ENCODE data around the gene CCT5.

- TF ChIP-seq EP300 (IDR thresholded peaks at IDR 0.05; ENCODE audit: borderline replicate concordance in 1 of 2, low read depth in 1 of 2, low read length in 1 of 2) (no peak), CTCF (IDR thresholded peaks at IDR 0.05) (no peak), GABPA (IDR thresholded peaks at IDR 0.05; ENCODE audit: low read depth) (no peak), SIN3A (IDR thresholded peaks at IDR 0.05; ENCODE audit: borderline replicate concordance, low read depth, low read length) (no peak), NFIC (IDR thresholded peaks at IDR 0.05; ENCODE audit: borderline replicate concordance) (no peak), IRF3 (IDR thresholded peaks at IDR 0.05; ENCODE audit: low read depth, low read length) (no peak), REST (IDR thresholded peaks at IDR 0.05; ENCODE audit: low read depth, low read length) (no peak), RFX5 (IDR thresholded peaks at IDR 0.05; ENCODE audit: low read length) (no peak), USF2 (IDR thresholded peaks at IDR 0.05; ENCODE audit: borderline replicate concordance, low read depth, low read length) (no peak), USF1 (IDR thresholded peaks at IDR 0.05; ENCODE audit: borderline replicate concordance, low read depth) (no peak)
These were observed 41.7 kb downstream of the CCT5 start for GRCh38 chr5:10291692-10292339.
